ENCODE measurements around the gene LRAT.

The LRAT gene

DNA sequence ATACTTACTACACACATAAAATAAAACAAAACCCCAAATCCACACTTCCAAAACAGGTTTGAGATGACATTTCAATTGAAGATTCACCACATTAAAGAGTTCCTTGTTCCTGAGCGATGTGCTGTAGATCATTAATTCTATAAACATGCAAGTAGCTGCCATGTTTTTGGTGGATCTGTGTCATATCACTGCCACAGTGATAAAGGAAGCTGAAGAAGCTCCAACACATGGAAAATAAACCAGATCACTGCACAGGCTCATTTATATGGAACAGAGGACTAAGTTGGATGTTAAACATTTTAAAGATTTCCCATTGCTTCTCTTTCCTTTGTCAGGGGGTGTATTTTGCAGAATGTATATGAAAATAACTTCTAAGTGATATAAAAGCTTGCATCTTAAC is 34.5 kb downstream of the LRAT start:
- Histone ChIP-seq H3K4me1 (ENCODE audit: control insufficient read depth in 1 of 2, insufficient read depth in 1 of 2, low read depth in 1 of 2, low read length in 1 of 2) (no peaks in the 10 kb centered on the region), H3K36me3 (no peaks in the 10 kb centered on the region), H3K4me3 (ENCODE audit: low read depth in 1 of 2, low read length in 1 of 2) (no peak overlapping the region), H3K27me3 (peaks cover 33% of the 10 kb centered on the region), H3K27ac (no peak overlapping the region), H3K9me3 (no peaks in the 10 kb centered on the region)
- no peak for TF ChIP-seq CTCF (IDR thresholded peaks at IDR 0.05)

GRCh38 chr4:154779362-154779947 is 35.7 kb downstream of the LRAT start:
- Histone ChIP-seq H3K4me3 (ENCODE audit: low read depth in 1 of 2, low read length in 1 of 2) (no peak overlapping the region), H3K27ac (no peak overlapping the region), H3K27me3 (peaks cover 35% of the 10 kb centered on the region), H3K36me3 (no peaks in the 10 kb centered on the region), H3K4me1 (ENCODE audit: control insufficient read depth in 1 of 2, insufficient read depth in 1 of 2, low read depth in 1 of 2, low read length in 1 of 2) (no peaks in the 10 kb centered on the region), H3K9me3 (no peaks in the 10 kb centered on the region)
- no peak for TF ChIP-seq CTCF (IDR thresholded peaks at IDR 0.05)

- H3K36me3 ChIP-seq, result no peaks in the 10 kb centered on the region
- H3K4me3 ChIP-seq (ENCODE audit: low read depth in 1 of 2, low read length in 1 of 2), result no peak within 1 kb of the TSS
- H3K4me1 ChIP-seq (ENCODE audit: control insufficient read depth in 1 of 2, insufficient read depth in 1 of 2, low read depth in 1 of 2, low read length in 1 of 2), result no peaks in the 10 kb centered on the region
- TF ChIP-seq CTCF (IDR thresholded peaks at IDR 0.05), result no peak
- H3K9me3 ChIP-seq, result no peaks in the 10 kb centered on the region
- no peak within 1 kb of the TSS for H3K27ac ChIP-seq
- H3K27me3 ChIP-seq, result peaks cover 35% of the 10 kb centered on the region
These were observed 37.6 kb downstream of the LRAT start, which contains the start of gene RBM46 for GRCh38 chr4:154781126-154781982. RBM46 (plus strand) TSS chr4:154781272; CDS start chr4:154796753, 15,481 bp downstream.

DNA sequence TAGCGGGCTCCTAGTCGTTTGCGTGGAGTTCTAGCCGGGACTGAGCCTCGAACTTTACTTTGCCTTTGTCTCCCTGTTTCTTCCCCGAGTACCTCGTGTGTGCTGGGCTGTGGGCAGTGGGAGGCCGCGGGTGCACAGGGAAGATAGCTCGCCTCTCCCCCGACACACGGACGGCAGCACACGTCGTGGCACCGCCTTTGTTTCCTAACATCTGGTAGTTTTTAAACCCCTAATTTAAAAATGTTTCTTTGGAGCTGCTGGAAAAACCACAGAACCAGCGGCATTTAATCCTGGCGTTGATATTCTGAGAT is 38.1 kb downstream of the LRAT start:
- TF ChIP-seq CTCF (IDR thresholded peaks at IDR 0.05), result no peak
- H3K36me3 ChIP-seq, result no peaks in the 10 kb centered on the region
- peaks cover 35% of the 10 kb centered on the region for H3K27me3 ChIP-seq
- no peaks in the 10 kb centered on the region for H3K4me1 ChIP-seq (ENCODE audit: control insufficient read depth in 1 of 2, insufficient read depth in 1 of 2, low read depth in 1 of 2, low read length in 1 of 2)
- H3K4me3 ChIP-seq (ENCODE audit: low read depth in 1 of 2, low read length in 1 of 2), result no peak overlapping the region
- H3K27ac ChIP-seq, result no peak overlapping the region
- H3K9me3 ChIP-seq, result no peaks in the 10 kb centered on the region

All from neutrophil (primary cell).